ENCODE data around the gene ATP1B1. TPM values are rescaled to one million over a fixed set of nuclear protein-coding genes. Genes with fewer than 3 reads are reported as not detected.

ATP1B1 gene
- total RNA-seq, 1 donor from 2014 or later = 76.4 TPM

DNA sequence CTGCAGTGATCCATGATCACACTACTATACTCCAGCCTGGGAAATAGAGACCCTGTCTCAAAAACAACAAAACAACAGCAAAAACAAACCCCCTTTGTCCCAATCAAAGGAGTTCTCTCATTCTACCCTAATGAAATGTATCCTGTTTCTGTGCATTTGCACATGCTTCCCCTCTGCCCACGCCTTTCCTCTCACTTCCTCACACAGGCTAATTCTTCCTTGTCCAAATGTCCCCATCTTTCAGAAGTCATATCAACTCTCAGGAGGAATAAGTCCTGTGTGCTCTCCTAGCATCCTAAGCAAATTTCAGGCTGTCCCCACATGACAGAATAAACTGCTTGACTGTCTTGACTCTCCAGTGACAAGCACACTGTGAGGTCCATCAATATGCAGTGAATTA lies 8.1 kb upstream of the ATP1B1 start:
- Mint-ChIP-seq H3K4me3 (no peak overlapping the region), H3K36me3 (no peaks in the 10 kb centered on the region), H3K9me3 (peaks cover 3% of the 10 kb centered on the region), H3K27ac (no peak overlapping the region), H3K27me3 (ENCODE audit: low read depth) (peaks cover 2% of the 10 kb centered on the region), H3K4me1 (peaks cover 3% of the 10 kb centered on the region)
- TF ChIP-seq CTCF (IDR thresholded peaks at IDR 0.05; ENCODE audit: unreplicated experiment) = no peak
- DNase-seq (ENCODE audit: low spot score in 2 of 2, unreplicated experiment in 2 of 2) = no peak

DNA sequence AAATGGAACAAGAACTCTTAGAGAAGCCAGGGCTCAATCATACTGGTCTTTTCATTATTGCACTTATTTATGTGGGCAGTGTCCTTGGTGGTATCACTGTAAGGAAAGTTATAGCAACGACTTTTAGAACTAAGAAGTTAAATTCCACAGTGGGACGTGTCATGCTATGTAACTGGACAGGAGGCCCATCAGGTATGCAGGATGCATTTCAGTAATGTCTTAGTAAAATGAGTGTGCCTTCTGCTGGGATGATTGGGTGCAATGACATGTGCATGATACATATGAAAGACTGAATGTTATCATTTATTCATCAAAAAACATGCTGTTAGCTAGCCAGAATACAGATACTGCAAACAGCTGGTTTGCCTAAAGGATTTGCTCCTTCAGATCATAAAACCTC lies 6.9 kb upstream of the ATP1B1 start:
- Mint-ChIP-seq H3K4me1 (no peaks in the 10 kb centered on the region), H3K36me3 (no peaks in the 10 kb centered on the region), H3K27ac (no peak overlapping the region), H3K27me3 (ENCODE audit: low read depth) (no peaks in the 10 kb centered on the region), H3K9me3 (peaks cover 3% of the 10 kb centered on the region), H3K4me3 (no peak overlapping the region)
- TF ChIP-seq CTCF (IDR thresholded peaks at IDR 0.05; ENCODE audit: unreplicated experiment) = no peak
- DNase-seq (ENCODE audit: low spot score in 2 of 2, unreplicated experiment in 2 of 2) = no peak

DNA sequence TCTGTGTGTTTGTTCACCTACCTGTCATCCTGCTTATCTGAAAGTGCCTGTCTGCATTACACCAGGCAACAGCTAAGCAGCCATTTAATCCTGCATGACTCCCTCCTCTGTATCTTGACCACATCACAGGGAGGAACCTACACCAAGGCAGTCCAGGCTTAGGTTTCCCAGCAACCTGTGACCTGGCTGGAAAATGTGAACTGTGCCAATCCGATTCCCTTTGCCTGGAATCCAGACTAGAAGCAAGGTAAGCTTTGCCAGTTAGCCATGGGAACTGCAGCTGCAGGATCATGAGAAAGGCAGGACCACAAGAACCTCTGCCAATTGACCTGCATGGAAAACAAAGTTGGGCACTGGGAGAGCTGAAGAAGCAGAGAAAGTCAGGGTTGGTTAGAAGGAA lies 6.3 kb upstream of the ATP1B1 start:
- DNase-seq (ENCODE audit: low spot score in 2 of 2, unreplicated experiment in 2 of 2) = no peak
- H3K27ac Mint-ChIP-seq = no peak overlapping the region
- no peak overlapping the region for H3K4me3 Mint-ChIP-seq
- no peaks in the 10 kb centered on the region for H3K36me3 Mint-ChIP-seq
- TF ChIP-seq CTCF (IDR thresholded peaks at IDR 0.05; ENCODE audit: unreplicated experiment) = no peak
- peaks cover 4% of the 10 kb centered on the region for H3K4me1 Mint-ChIP-seq
- no peaks in the 10 kb centered on the region for H3K27me3 Mint-ChIP-seq (ENCODE audit: low read depth)
- peaks cover 3% of the 10 kb centered on the region for H3K9me3 Mint-ChIP-seq

- no peak for DNase-seq (ENCODE audit: low spot score in 2 of 2, unreplicated experiment in 2 of 2)
- H3K36me3 Mint-ChIP-seq = no peaks in the 10 kb centered on the region
- no peaks in the 10 kb centered on the region for H3K27me3 Mint-ChIP-seq (ENCODE audit: low read depth)
- H3K4me3 Mint-ChIP-seq = no peak overlapping the region
- peaks cover 6% of the 10 kb centered on the region for H3K4me1 Mint-ChIP-seq
- H3K9me3 Mint-ChIP-seq = peaks cover 3% of the 10 kb centered on the region
- no peak for TF ChIP-seq CTCF (IDR thresholded peaks at IDR 0.05; ENCODE audit: unreplicated experiment)
- H3K27ac Mint-ChIP-seq = no peak overlapping the region
These were observed 5.8 kb upstream of the ATP1B1 start for GRCh38 chr1:169100651-169101088.

DNA sequence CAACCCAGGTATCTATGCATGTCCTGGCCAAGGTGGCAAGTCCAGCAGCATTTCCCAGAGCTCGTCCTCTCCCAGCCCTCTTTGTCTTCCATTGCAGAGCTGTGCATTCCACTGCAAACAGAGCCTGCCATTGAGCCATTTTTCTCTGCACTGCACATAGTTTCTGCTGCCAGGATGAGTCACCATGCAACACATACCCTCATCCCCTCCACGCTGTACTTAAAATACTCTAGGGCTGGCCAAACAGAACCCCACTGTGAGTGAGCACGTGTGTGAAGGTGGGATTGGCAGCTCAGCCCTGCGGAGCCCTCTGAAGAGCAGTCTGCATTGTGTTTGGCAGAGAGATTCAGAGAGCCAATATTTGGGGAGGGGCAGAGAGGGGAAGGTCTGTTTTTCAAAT lies 3.9 kb upstream of the ATP1B1 start:
- Mint-ChIP-seq H3K27me3 (ENCODE audit: low read depth) (no peaks in the 10 kb centered on the region), H3K27ac (peak overlapping the region; percentile 15)
- DNase-seq (ENCODE audit: low spot score in 2 of 2, unreplicated experiment in 2 of 2) = no peak

More for the DNA sequence above, 3.9 kb upstream of the ATP1B1 start:
- H3K9me3 Mint-ChIP-seq = no peaks in the 10 kb centered on the region
- TF ChIP-seq CTCF (IDR thresholded peaks at IDR 0.05; ENCODE audit: unreplicated experiment) = no peak
- H3K4me1 Mint-ChIP-seq = peaks cover 12% of the 10 kb centered on the region
- H3K4me3 Mint-ChIP-seq = no peak overlapping the region
- H3K36me3 Mint-ChIP-seq = no peaks in the 10 kb centered on the region
